Brain microvascular endothelial cell (primary cell): Measurements from ENCODE around the gene CASP9.
"Not testable (repeated sequence)": the region's sequence is repeated elsewhere in the genome, so short reads cannot be mapped to it uniquely, and the experiment has no call there.

ENCODE experiments used
- DNase-seq: peaks from one replicate; pipeline ENCODE4 v3.0.0-alpha.2; 2020
- H3K27ac ChIP-seq: fragments of 250-450 bp; sonication (Bioruptor Pico); 2 replicates; pipeline ENCODE4 v1.5.1; 2020; ENCODE audit warnings: mild to moderate bottlenecking, moderate library complexity
- H3K27me3 ChIP-seq: fragments of 250-450 bp; sonication (Bioruptor Pico); replicated peaks from 2 replicates; pipeline ENCODE4 v1.5.1; 2020; ENCODE audit warnings: mild to moderate bottlenecking
- H3K36me3 ChIP-seq: fragments of 250-450 bp; sonication (Bioruptor Pico); replicated peaks from 2 replicates; pipeline ENCODE4 v1.5.1; 2020; ENCODE audit warnings: mild to moderate bottlenecking
- H3K4me3 ChIP-seq: 2 replicates; pipeline ENCODE4 v1.5.1; 2011; ENCODE audit warnings: low read depth, mild to moderate bottlenecking, control low read depth, low read length, moderate library complexity
- CTCF ChIP-seq: IDR thresholded peaks from 2 replicates; pipeline ENCODE4 v1.5.1; 2011; ENCODE audit warnings: low read depth, mild to moderate bottlenecking, moderate library complexity, low read length, control low read depth, inconsistent platforms; ENCODE audit errors: missing control alignments
- in situ Hi-C: cut with HindIII; loops from 2 replicates; pipeline ENCODE4 v1.10.0; 2017; ENCODE audit warnings: low sequenced_read_pairs, low pct_ligation_motif_present

CASP9 gene

DNA sequence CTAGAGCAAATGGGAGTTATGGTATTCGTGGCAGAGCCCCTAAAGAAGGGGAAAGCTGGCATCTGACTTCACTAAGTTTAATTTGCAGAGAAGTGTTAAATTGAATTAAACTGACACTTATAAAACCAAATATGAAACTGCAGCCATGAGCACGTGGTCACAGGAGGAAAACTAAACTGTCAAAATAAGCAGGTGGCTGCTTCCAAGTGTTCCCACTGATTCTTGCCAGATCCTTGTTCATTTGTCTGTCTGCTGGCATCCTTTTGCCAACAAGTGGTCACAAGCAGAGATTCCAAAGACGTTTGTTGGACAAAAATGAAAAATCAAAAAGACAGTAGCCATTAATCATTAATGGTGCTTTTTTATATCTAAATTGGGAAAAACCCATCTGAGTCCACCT, 54.7 kb downstream of the CASP9 start:
- H3K27me3 ChIP-seq = no peaks in the 10 kb centered on the region
- no peaks in the 10 kb centered on the region for H3K36me3 ChIP-seq
- no peak overlapping the region for H3K4me3 ChIP-seq
- H3K27ac ChIP-seq = no peak overlapping the region
- TF ChIP-seq CTCF = no peak
- no peak for DNase-seq
- in situ Hi-C loops = no loop called here

DNA sequence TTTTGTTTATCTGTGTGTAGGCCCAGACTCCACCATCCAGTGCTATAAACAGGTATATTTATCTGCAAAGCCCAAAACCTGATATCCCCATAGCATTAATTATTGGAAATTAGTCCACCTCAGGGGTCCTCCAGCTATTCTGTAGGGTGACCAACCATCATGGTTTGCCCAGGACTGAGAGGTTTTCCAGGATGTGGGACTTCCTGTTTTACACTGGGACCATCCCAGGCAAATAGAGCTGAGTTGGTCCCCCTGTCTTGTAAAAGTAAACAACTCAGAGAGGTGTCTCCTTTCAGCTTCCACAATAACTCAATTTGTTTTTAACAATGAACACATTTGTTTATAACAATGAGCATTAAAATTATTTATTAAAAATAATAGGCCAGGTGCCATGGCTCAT, 55.9 kb downstream of the CASP9 start:
- in situ Hi-C loops = no loop called here
- TF ChIP-seq CTCF = no peak
- no peak overlapping the region for H3K4me3 ChIP-seq
- DNase-seq = no peak
- H3K27me3 ChIP-seq = no peaks in the 10 kb centered on the region
- H3K36me3 ChIP-seq = no peaks in the 10 kb centered on the region
- no peak overlapping the region for H3K27ac ChIP-seq

DNA sequence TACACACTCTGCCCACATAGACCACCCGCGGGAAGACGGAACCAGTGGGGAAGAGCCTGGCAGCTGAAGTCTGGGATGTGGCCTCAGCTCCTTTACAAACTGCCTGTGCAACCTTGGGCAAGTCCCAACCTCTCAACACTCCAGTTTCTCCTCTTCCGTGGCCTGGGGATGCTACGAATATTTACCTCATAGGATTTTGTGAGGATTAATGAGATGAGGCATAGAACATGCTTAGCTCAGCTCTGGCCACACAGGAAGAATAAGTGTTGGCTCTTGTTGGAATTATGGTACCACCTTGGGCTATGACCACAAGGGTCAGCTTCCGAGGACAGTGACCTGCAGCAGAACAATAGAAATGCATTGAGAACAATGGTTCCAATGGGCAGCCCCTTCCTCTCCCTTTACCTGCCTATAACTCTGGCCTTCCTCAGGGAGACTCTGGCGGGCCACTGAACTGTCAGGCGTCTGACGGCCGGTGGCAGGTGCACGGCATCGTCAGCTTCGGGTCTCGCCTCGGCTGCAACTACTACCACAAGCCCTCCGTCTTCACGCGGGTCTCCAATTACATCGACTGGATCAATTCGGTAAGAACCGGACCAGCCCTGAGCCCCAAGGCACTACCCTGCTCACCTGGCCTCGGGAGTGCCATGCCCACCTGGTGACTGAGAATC, 56.9 kb downstream of the CASP9 start:
- H3K27me3 ChIP-seq, DNase-seq, H3K36me3 ChIP-seq, in situ Hi-C loops, H3K4me3 ChIP-seq, H3K27ac ChIP-seq: not testable (repeated sequence)

GRCh38 chr1:15465674-15466073, 58.3 kb downstream of the CASP9 start:
- Histone ChIP-seq H3K36me3 (no peaks in the 10 kb centered on the region), H3K27me3 (no peaks in the 10 kb centered on the region), H3K27ac (no peak overlapping the region), H3K4me3 (no peak overlapping the region)
- in situ Hi-C loops = no loop called here
- TF ChIP-seq CTCF = no peak
- no peak for DNase-seq

GRCh38 chr1:15463926-15464322, 60.1 kb downstream of the CASP9 start:
- H3K4me3 ChIP-seq, H3K27me3 ChIP-seq, DNase-seq, in situ Hi-C loops, H3K27ac ChIP-seq, H3K36me3 ChIP-seq: not testable (repeated sequence)

GRCh38 chr1:15463064-15463800, 60.8 kb downstream of the CASP9 start:
- H3K4me3 ChIP-seq, H3K27me3 ChIP-seq, DNase-seq, H3K27ac ChIP-seq, in situ Hi-C loops, H3K36me3 ChIP-seq: not testable (repeated sequence)

GRCh38 chr1:15460708-15461095, 63.3 kb downstream of the CASP9 start:
- H3K4me3 ChIP-seq = no peak overlapping the region
- H3K36me3 ChIP-seq = no peaks in the 10 kb centered on the region
- in situ Hi-C loops = no loop called here
- no peaks in the 10 kb centered on the region for H3K27me3 ChIP-seq
- no peak for DNase-seq
- H3K27ac ChIP-seq = no peak overlapping the region
- no peak for TF ChIP-seq CTCF
